GM12864 (cell line): ENCODE results near the gene PERCC1.

ENCODE experiments used
- DNase-seq: peaks from one replicate; pipeline ENCODE4 v3.0.0-alpha.2; 2011; ENCODE audit warnings: low read depth
- H3K4me3 ChIP-seq: 2 replicates; pipeline ENCODE4 v1.5.1; 2011; ENCODE audit warnings: mild to moderate bottlenecking, low read depth, low read length, control low read depth
- CTCF ChIP-seq: IDR thresholded peaks from 2 replicates; pipeline ENCODE4 v1.5.1; 2011; ENCODE audit warnings: low read depth, mild to moderate bottlenecking, moderate library complexity, low read length, control low read depth, inconsistent platforms; ENCODE audit errors: missing control alignments

The PERCC1 gene

GRCh38 chr16:1461146-1461545 lies 30.3 kb downstream of the PERCC1 start:
- DNase-seq: no peak
- no peak for TF ChIP-seq CTCF
- no peak overlapping the region for H3K4me3 ChIP-seq

GRCh38 chr16:1464196-1464893 lies 33.5 kb downstream of the PERCC1 start:
- no peak for DNase-seq
- no peak for TF ChIP-seq CTCF
- H3K4me3 ChIP-seq: no peak overlapping the region

- no peak overlapping the region for H3K4me3 ChIP-seq
- no peak for TF ChIP-seq CTCF
- DNase-seq: no peak
Observed at GRCh38 chr16:1464894-1465566, 34.2 kb downstream of the PERCC1 start.

GRCh38 chr16:1465567-1465915 lies 34.7 kb downstream of the PERCC1 start:
- no peak for TF ChIP-seq CTCF
- H3K4me3 ChIP-seq: no peak overlapping the region

GRCh38 chr16:1466054-1466453 lies 35.2 kb downstream of the PERCC1 start:
- DNase-seq: no peak
- H3K4me3 ChIP-seq: no peak overlapping the region
- no peak for TF ChIP-seq CTCF

More at GRCh38 chr16:1465567-1465915, 34.7 kb downstream of the PERCC1 start:
- no peak for DNase-seq

- TF ChIP-seq CTCF: no peak
- no peak overlapping the region for H3K4me3 ChIP-seq
- DNase-seq: no peak
Observed at GRCh38 chr16:1466968-1467521, 36.2 kb downstream of the PERCC1 start.
